NCI-H774 (cell line): ENCODE measurements around the gene CLIC6.
A peak's percentile ranks its signal among the peaks of the same experiment; 100 is the strongest.
"Not testable (repeated sequence)": the region's sequence is repeated elsewhere in the genome, so short reads cannot be mapped to it uniquely, and the experiment has no call there.

ENCODE experiments used
- DNase-seq: peaks from one replicate; lab custom pipeline; 2025; lab: John Stamatoyannopoulos, UW

The CLIC6 gene

DNA sequence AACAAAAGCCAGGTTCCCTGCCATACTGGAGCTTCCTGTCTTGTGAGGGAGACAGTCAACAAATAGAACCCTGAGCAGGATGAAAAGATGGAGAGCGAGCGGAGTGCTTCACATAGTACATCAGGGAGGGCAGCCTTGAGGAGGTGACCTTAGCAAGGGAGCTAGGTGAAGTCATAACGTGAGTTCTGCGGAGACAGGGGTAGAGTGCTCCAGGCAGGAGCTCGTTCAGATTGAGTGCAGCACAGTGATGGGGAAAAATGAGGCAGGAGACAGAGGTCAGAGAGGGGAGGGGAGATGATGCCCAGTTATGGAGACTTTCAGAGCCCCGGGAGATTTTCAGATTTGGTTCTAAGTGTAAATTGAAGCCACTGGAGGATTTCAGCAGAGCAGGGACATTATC, 15.3 kb upstream of the CLIC6 start:
- DNase-seq = no peak

- DNase-seq = no peak
Observed at GRCh38 chr21:34661848-34662247, 6.9 kb upstream of the CLIC6 start.

- DNase-seq = no peak
Observed at GRCh38 chr21:34667761-34668160, 1.0 kb upstream of the CLIC6 start.

DNA sequence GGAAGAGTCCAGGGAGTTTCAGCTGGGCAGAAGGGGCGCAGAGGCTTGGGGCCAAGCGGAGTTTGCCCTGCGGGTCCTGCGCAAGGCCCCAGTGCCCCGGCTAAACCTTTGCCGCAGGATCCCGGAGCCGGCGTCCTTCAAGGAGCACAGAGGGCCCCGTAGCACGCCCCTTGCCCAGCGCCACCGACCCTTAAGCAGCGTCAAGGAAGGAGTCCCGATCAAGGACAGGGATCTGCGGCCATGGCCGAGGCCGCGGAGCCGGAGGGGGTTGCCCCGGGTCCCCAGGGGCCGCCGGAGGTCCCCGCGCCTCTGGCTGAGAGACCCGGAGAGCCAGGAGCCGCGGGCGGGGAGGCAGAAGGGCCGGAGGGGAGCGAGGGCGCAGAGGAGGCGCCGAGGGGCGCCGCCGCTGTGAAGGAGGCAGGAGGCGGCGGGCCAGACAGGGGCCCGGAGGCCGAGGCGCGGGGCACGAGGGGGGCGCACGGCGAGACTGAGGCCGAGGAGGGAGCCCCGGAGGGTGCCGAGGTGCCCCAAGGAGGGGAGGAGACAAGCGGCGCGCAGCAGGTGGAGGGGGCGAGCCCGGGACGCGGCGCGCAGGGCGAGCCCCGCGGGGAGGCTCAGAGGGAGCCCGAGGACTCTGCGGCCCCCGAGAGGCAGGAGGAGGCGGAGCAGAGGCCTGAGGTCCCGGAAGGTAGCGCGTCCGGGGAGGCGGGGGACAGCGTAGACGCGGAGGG, 520 bp downstream of the CLIC6 start:
- no peak for DNase-seq

DNA sequence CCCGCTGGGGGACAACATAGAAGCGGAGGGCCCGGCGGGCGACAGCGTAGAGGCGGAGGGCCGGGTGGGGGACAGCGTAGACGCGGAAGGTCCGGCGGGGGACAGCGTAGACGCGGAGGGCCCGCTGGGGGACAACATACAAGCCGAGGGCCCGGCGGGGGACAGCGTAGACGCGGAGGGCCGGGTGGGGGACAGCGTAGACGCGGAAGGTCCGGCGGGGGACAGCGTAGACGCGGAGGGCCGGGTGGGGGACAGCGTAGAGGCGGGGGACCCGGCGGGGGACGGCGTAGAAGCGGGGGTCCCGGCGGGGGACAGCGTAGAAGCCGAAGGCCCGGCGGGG, 1.1 kb downstream of the CLIC6 start:
- DNase-seq = not testable (repeated sequence)

DNA sequence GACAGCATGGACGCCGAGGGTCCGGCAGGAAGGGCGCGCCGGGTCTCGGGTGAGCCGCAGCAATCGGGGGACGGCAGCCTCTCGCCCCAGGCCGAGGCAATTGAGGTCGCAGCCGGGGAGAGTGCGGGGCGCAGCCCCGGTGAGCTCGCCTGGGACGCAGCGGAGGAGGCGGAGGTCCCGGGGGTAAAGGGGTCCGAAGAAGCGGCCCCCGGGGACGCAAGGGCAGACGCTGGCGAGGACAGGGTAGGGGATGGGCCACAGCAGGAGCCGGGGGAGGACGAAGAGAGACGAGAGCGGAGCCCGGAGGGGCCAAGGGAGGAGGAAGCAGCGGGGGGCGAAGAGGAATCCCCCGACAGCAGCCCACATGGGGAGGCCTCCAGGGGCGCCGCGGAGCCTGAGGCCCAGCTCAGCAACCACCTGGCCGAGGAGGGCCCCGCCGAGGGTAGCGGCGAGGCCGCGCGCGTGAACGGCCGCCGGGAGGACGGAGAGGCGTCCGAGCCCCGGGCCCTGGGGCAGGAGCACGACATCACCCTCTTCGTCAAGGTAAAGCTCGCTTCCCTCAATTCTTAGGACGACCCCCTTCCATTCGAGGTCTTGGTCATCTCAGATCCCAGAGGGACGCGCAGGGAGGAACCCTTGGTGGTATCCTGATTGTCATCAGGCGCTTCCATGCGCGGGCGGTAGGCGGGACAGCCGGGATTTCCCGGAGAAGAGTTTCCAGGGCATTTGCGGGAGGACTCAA, 1.6 kb downstream of the CLIC6 start:
- DNase-seq = peak; percentile 12

DNA sequence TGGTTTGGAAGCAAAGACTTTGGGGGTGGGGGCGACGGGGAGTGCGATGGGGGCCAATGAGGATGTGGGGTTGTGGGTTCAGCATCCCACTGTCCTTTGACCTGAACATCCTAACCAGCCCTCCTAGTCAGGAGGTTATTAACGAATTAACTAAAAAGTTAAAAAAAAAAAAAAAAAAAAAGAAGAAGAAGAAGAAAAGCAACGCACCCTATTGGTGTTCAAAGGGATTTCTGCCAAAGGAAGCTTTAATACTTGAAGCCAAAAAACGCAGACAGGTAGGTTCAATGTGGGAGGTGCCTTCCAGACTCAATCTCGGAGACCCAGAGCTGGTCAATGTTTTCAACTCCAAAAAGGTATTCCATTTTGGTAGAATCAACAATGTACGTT, 2.2 kb downstream of the CLIC6 start:
- no peak for DNase-seq

DNA sequence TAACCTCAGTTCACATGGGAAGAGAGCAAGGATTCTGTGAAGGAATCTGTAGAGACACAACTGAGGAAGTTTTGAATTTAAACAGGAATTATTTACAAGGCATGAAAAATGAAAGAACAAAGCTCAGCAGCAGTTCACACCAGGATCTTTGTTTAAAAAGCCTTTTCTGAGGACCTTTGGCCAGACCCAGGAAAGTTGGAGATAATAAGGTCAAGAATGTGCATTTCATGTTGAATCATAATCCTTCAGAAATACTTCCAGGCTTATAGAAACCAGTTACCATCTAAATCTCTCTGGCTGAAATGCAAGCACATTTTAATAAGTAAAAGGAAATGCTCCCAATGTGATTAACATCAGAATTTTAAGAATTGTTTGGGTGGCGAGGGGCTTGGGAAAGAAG, 2.7 kb downstream of the CLIC6 start:
- DNase-seq = no peak

GRCh38 chr21:34671891-34672290, 3.1 kb downstream of the CLIC6 start:
- no peak for DNase-seq

DNA sequence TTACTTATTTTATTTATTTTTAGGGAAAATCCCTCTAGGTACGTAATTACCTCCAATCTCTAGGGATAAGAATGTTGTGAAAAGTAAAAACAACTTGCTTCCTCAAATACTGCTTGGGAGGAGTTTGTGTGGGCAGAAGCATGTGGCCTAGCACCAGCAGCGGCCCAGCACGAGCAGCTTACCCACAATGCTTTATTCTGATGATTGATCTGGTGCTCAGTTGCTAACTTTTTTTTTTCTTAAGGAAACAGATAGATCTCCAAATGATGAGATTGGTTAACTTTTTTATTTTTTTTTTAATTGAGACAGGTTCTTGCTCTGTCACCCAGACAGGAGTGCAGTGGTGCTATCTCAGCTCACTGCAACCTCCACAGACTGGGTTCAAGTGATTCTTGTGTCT, 4.2 kb downstream of the CLIC6 start:
- no peak for DNase-seq

GRCh38 chr21:34674468-34674867, 5.7 kb downstream of the CLIC6 start:
- no peak for DNase-seq

DNA sequence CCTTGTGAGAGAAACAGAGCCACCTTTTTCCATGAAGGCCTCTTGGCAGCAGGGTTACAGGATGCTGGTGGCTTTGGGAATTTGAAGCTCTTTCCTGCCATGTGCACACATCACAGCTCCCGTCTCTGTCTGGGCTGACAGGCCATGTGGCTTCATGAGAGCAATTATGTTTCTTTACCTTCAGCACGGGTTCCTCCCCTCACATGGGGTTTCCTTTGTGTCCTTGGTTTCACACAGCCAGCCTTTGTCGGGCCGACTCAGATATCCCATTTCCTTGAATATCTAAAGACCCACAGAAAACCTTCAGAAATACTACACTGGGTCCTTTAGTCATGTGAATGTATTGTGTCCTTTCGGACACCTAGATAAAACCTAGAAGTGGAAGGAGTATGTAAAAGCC, 7.1 kb downstream of the CLIC6 start:
- peak; percentile 33 for DNase-seq

DNA sequence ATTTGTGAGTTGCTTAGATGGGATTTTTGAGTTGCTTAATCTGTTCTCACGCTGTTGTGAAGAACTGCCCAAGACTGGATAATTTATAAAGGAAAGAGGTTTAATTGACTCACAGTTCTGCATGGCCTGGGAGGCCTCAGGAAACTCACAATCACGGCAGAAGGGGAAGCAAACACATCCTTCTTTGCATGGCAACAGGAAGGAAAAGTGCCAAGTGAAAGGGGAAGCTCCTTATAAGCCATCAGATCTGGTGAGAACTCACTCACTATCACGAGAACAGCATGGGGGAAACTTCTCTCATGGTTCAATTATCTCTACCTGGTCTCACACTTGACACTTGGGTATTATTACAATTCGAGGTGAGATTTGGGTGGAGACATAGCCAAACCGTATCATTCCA, 10.3 kb downstream of the CLIC6 start:
- no peak for DNase-seq

GRCh38 chr21:34684174-34684876, 15.5 kb downstream of the CLIC6 start:
- DNase-seq = no peak

GRCh38 chr21:34687065-34687464, 18.3 kb downstream of the CLIC6 start:
- DNase-seq = no peak

GRCh38 chr21:34687745-34688144, 19.0 kb downstream of the CLIC6 start:
- DNase-seq = no peak

DNA sequence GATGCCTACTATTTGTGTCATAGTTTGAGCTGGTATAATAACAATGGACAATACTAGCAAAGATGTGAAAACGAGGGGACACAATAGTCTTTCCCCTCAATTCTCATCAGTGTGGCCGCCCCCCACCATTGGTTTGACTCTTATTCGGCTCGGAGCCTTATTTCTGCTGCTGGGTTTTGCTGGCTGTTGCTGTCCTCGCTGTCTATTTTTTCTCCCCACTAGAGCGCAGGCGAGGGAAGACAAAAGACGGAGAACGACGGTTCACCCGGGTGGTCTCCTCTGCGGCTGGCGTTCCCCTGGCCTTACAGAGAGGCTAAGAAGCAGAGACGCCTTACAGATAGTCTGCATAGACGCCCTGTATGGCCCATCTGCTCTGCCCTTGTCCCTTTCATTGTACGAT, 19.4 kb downstream of the CLIC6 start:
- DNase-seq = no peak

DNA sequence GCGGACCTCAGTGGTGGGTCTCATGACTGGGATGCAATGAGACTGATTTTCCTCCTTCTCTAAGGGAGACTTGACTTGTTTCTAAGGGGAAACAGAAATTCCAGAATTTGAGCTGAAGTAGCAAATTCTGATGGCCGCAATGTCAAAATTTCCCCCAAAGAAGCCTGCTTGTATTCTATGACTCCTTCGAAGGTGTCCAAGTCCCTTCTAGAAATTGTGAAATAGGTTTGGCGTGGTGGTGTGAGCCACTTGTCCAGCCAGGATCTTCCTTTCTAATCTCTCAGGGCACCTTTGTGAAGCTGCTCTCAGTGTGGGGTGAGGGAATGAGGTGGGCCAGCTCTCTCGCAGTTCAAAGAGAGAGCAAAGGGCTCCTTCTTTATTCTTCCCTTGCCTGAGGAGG, 19.9 kb downstream of the CLIC6 start:
- no peak for DNase-seq

- peak; percentile 89 for DNase-seq
Observed at GRCh38 chr21:34690041-34690792, 21.4 kb downstream of the CLIC6 start.

DNA sequence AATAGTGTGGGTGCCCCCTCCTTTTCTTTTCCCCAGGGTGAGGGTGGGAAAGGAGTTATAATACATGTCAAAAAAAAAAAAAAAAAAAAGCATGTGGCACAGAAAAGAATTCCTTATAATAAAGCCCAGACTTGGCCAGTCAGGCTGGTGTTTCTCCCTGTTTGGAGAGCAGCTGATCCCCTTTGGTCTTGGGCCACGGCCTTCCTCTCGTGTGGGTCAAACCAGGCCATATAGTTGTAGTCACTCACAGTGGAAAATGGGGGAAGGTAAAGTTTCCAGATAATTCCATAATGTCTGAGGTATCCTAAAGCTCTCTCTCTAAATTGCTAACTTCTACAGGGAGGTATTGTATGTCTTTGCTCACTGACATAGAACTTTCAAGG, 22.0 kb downstream of the CLIC6 start:
- no peak for DNase-seq

DNA sequence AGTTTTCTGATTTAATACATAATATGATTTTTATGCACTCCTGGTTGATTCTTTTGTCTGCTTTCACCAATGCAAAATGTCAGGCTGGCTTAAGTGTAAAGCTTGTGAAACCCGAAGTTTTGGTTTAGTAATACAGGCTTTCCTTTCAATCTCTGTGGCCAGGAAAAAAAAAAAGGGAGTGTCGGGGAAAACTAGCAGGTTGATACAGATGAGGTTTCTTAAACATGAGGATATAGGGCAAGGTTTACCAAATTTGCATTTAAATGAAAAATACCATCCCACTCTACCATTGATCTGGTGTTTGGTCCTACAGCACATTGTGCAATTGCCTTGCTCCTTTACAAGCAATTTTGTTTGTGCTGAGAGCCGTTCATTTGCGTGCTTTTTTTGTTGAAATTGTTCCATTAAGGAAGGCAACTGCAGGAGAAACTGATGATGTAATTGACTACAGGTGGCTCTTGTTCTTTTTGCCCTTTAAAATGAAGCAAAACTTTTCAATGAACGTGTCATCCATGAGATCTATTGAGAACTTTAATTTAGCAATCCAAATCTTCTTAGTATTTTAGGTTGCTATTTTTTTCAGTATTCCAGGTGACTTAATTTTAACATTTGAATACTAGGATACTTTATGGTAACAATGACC, 22.7 kb downstream of the CLIC6 start:
- DNase-seq = no peak

GRCh38 chr21:34692458-34693020, 23.7 kb downstream of the CLIC6 start:
- no peak for DNase-seq
